Urothelium cell line (cell line): ENCODE data around the gene MMD.
"Not testable (repeated sequence)": the region's sequence is repeated elsewhere in the genome, so short reads cannot be mapped to it uniquely, and the experiment has no call there.

Experiments
- DNase-seq: peaks from one replicate; pipeline ENCODE4 v3.0.0; 2011; ENCODE audit warnings: low spot score, mixed read lengths
- FAIRE-seq: peaks from 2 replicates; lab custom pipeline; 2011; peaks lifted over from hg19 to GRCh38; lab: Jason Lieb, UNC

Gene MMD

GRCh38 chr17:55402374-55402773 lies 19.3 kb downstream of the MMD start:
- FAIRE-seq: no peak
- no peak for DNase-seq

- DNase-seq: no peak
- no peak for FAIRE-seq
Observed at GRCh38 chr17:55398689-55399088, 22.9 kb downstream of the MMD start.

GRCh38 chr17:55395803-55396505 lies 25.7 kb downstream of the MMD start:
- DNase-seq: no peak
- FAIRE-seq: no peak

GRCh38 chr17:55394357-55395021 lies 27.1 kb downstream of the MMD start:
- FAIRE-seq (no peak), DNase-seq (no peak)

- no peak for FAIRE-seq
- DNase-seq: no peak
Observed at GRCh38 chr17:55391764-55392467, 29.7 kb downstream of the MMD start.

GRCh38 chr17:55391244-55391757 lies 30.3 kb downstream of the MMD start:
- no peak for DNase-seq
- no peak for FAIRE-seq

GRCh38 chr17:55390364-55390977 lies 31.2 kb downstream of the MMD start:
- DNase-seq (no peak), FAIRE-seq (no peak)

GRCh38 chr17:55389715-55390114 lies 31.9 kb downstream of the MMD start:
- DNase-seq, FAIRE-seq: not testable (repeated sequence)

GRCh38 chr17:55388842-55389241 lies 32.8 kb downstream of the MMD start:
- no peak for DNase-seq
- FAIRE-seq: no peak

GRCh38 chr17:55386796-55387332 lies 34.8 kb downstream of the MMD start:
- DNase-seq: no peak
- FAIRE-seq: no peak

GRCh38 chr17:55384643-55385232 lies 36.9 kb downstream of the MMD start:
- FAIRE-seq (no peak), DNase-seq (no peak)

GRCh38 chr17:55383771-55384642 lies 37.6 kb downstream of the MMD start:
- FAIRE-seq: no peak
- DNase-seq: no peak

GRCh38 chr17:55381017-55381770 lies 40.4 kb downstream of the MMD start:
- DNase-seq (no peak), FAIRE-seq (no peak)

- no peak for FAIRE-seq
- no peak for DNase-seq
Observed at GRCh38 chr17:55377671-55378275, 43.9 kb downstream of the MMD start.

- FAIRE-seq: no peak
- DNase-seq: no peak
Observed at GRCh38 chr17:55368706-55369105, 52.9 kb downstream of the MMD start.

GRCh38 chr17:55366020-55366481 lies 55.6 kb downstream of the MMD start:
- DNase-seq (no peak), FAIRE-seq (no peak)

- no peak for DNase-seq
- no peak for FAIRE-seq
Observed at GRCh38 chr17:55363033-55363432, 58.6 kb downstream of the MMD start.

- DNase-seq (no peak), FAIRE-seq (no peak)
Observed at GRCh38 chr17:55360971-55361370, 60.7 kb downstream of the MMD start.
